ENCODE measurements around the gene NELFE.
"Not testable (repeated sequence)": the region's sequence is repeated elsewhere in the genome, so short reads cannot be mapped to it uniquely, and the experiment has no call there.

- TF ChIP-seq, protein P1, sequence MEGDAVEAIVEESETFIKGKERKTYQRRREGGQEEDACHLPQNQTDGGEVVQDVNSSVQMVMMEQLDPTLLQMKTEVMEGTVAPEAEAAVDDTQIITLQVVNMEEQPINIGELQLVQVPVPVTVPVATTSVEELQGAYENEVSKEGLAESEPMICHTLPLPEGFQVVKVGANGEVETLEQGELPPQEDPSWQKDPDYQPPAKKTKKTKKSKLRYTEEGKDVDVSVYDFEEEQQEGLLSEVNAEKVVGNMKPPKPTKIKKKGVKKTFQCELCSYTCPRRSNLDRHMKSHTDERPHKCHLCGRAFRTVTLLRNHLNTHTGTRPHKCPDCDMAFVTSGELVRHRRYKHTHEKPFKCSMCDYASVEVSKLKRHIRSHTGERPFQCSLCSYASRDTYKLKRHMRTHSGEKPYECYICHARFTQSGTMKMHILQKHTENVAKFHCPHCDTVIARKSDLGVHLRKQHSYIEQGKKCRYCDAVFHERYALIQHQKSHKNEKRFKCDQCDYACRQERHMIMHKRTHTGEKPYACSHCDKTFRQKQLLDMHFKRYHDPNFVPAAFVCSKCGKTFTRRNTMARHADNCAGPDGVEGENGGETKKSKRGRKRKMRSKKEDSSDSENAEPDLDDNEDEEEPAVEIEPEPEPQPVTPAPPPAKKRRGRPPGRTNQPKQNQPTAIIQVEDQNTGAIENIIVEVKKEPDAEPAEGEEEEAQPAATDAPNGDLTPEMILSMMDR (optimal IDR thresholded peaks at IDR 0.05 in 1 of 3, IDR thresholded peaks at IDR 0.05 in 1 of 3, conservative IDR thresholded peaks at IDR 0.05 in 1 of 3; ENCODE audit: extremely low read depth in 1 of 3, insufficient read depth in 2 of 3, low read length in 3 of 3) = not testable (repeated sequence)
- not testable (repeated sequence) for TF ChIP-seq EZH2 (IDR thresholded peaks at IDR 0.05; ENCODE audit: low read length)
Measured at GRCh38 chr6:31906727-31907126, 52.0 kb downstream of the NELFE start.

Data from keratinocyte (primary cell).